Neural cell (in vitro differentiated cells): ENCODE data around the gene KPNA1. TPM values are rescaled to one million over a fixed set of nuclear protein-coding genes. Genes with fewer than 3 reads are reported as not detected.

ENCODE experiments used
- H2AFZ ChIP-seq: fragments of 200-600, 300-800 bp; sonication (generic), shearing (Covaris generic); 2 replicates; pipeline ENCODE4 v1.6.0; 2014; ENCODE audit warnings: low read depth, mild to moderate bottlenecking, antibody characterized with exemption, low read length, moderate library complexity
- H3F3A ChIP-seq: fragments of 200-600 bp; shearing (Covaris generic); 2 replicates; pipeline ENCODE4 v1.6.1; 2016; ENCODE audit warnings: mild to moderate bottlenecking, moderate library complexity, mixed read lengths, antibody characterized with exemption, low read length; ENCODE audit not compliant: insufficient read depth, poor library complexity, severe bottlenecking
- H3K27ac ChIP-seq: fragments of 200-600, 300-800 bp; sonication (generic), shearing (Covaris generic); 2 replicates; pipeline ENCODE4 v1.5.1; 2014; ENCODE audit warnings: mild to moderate bottlenecking, low read length, moderate library complexity
- H3K27me3 ChIP-seq: fragments of 300-800, 200-600 bp; sonication (generic), shearing (Covaris generic); 2 replicates; pipeline ENCODE4 v1.6.0; 2014; ENCODE audit warnings: mild to moderate bottlenecking, low read depth, low read length, moderate library complexity; ENCODE audit not compliant: insufficient read depth
- H3K36me3 ChIP-seq: fragments of 300-800, 200-600 bp; sonication (generic), shearing (Covaris generic); 2 replicates; pipeline ENCODE4 v1.5.1; 2014; ENCODE audit warnings: mild to moderate bottlenecking, antibody characterized with exemption, low read length, moderate library complexity; ENCODE audit not compliant: insufficient read depth
- H3K4me2 ChIP-seq: fragments of 300-800, 200-600 bp; sonication (generic), shearing (Covaris generic); 2 replicates; pipeline ENCODE4 v1.6.0; 2014; ENCODE audit warnings: mild to moderate bottlenecking, low read length
- H3K4me3 ChIP-seq: fragments of 300-800, 200-600 bp; sonication (generic), shearing (Covaris generic); 2 replicates; pipeline ENCODE4 v1.5.1; 2014; ENCODE audit warnings: mild to moderate bottlenecking, low read length, moderate library complexity
- H3K79me2 ChIP-seq: fragments of 200-600 bp; shearing (Covaris generic); replicated peaks from 2 replicates; pipeline ENCODE4 v1.6.0; 2014; ENCODE audit warnings: mild to moderate bottlenecking, low read length, moderate library complexity; ENCODE audit not compliant: insufficient read depth
- H3K9ac ChIP-seq: fragments of 300-800, 200-600 bp; sonication (generic), shearing (Covaris generic); 2 replicates; pipeline ENCODE4 v1.6.1; 2016; ENCODE audit warnings: mild to moderate bottlenecking, low read length, mixed read lengths
- H3K9me2 ChIP-seq: fragments of 200-600 bp; shearing (Covaris generic); 2 replicates; pipeline ENCODE4 v1.6.1; 2016; ENCODE audit warnings: mild to moderate bottlenecking, low read length, mixed read lengths; ENCODE audit not compliant: insufficient read depth
- H3K9me3 ChIP-seq: fragments of 200-600, 300-800 bp; sonication (generic), shearing (Covaris generic); 2 replicates; pipeline ENCODE4 v1.6.1; 2016; ENCODE audit warnings: mild to moderate bottlenecking, mixed run types, low read length, moderate library complexity, mixed read lengths
- H4K20me1 ChIP-seq: fragments of 200-600 bp; shearing (Covaris generic); 2 replicates; pipeline ENCODE4 v1.6.1; 2016; ENCODE audit warnings: mild to moderate bottlenecking, mixed run types; ENCODE audit not compliant: insufficient read depth
- EP300 ChIP-seq: fragments of 450-650 bp; conservative IDR thresholded peaks from 2 replicates; pipeline ENCODE4 v1.6.1; 2014; ENCODE audit warnings: antibody characterized with exemption, mild to moderate bottlenecking, moderate library complexity; ENCODE audit not compliant: poor library complexity, severe bottlenecking
- EZH2 ChIP-seq: fragments of 200-600, 300-800 bp; shearing (Covaris generic), sonication (generic); IDR thresholded peaks from 2 replicates; pipeline ENCODE4 v1.6.1; 2014; ENCODE audit warnings: antibody characterized with exemption, low read length, borderline replicate concordance, mild to moderate bottlenecking; ENCODE audit not compliant: insufficient read depth, poor library complexity, severe bottlenecking
- MXI1 ChIP-seq: fragments of 450-650 bp; conservative IDR thresholded peaks from 2 replicates; pipeline ENCODE4 v1.6.1; 2014; ENCODE audit warnings: antibody characterized with exemption, mild to moderate bottlenecking; ENCODE audit not compliant: poor library complexity, severe bottlenecking
- POLR2AphosphoS5 ChIP-seq: IDR thresholded peaks from 2 replicates; pipeline ENCODE4 v1.6.1; 2012
- RAD21 ChIP-seq: fragments of 450-650 bp; conservative IDR thresholded peaks from 2 replicates; pipeline ENCODE4 v1.6.1; 2014; ENCODE audit warnings: antibody characterized with exemption, mild to moderate bottlenecking, moderate library complexity
- SMC3 ChIP-seq: fragments of 450-650 bp; conservative IDR thresholded peaks from 2 replicates; pipeline ENCODE4 v1.6.1; 2014; ENCODE audit warnings: antibody characterized with exemption, mild to moderate bottlenecking, moderate library complexity; ENCODE audit not compliant: poor library complexity
- TAF1 ChIP-seq: IDR thresholded peaks from 2 replicates; pipeline ENCODE4 v1.6.1; 2012; ENCODE audit warnings: low read depth
- polyA plus RNA-seq: library from polyadenylated mRNA; depleted of rRNA; stranded (reverse); fragments of >200 nt; gene quantifications from 2 replicates; pipeline ENCODE4 v1.2.3, GENCODE V29; 2014
- TF ChIP-seq, protein P1 (sequence below): IDR thresholded peaks from 2 replicates; pipeline ENCODE4 v1.6.1; 2012; ENCODE audit warnings: borderline replicate concordance
- TF ChIP-seq, protein P2 (sequence below): fragments of 450-650 bp; IDR thresholded peaks from 2 replicates; pipeline ENCODE4 v1.5.1; 2014; ENCODE audit warnings: antibody characterized with exemption, mild to moderate bottlenecking, moderate library complexity; ENCODE audit not compliant: poor library complexity, severe bottlenecking

Gene KPNA1
- polyA plus RNA-seq, 1 donor from 2014 or later = 35.8 TPM

DNA sequence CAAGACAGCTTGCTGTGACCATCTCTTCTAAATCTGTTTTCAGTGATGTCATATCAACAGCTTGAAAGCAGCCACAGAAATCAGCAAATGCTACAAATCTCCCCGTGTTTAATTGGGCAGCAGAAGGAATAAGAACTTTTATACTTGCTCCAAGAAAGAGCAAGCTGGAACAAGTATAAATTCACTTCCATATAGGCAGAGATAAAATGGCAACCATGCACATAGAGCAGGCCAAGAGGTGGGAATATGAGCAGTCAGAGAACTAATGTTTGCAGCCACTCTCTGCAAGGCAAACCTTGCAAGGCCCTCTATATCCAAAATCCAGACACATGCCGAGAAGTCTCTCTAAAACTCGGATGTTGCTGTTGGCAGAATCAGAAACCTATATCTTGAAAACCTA is 33.3 kb upstream of the KPNA1 start:
- Histone ChIP-seq H3K36me3 (no peaks in the 10 kb centered on the region), H2AFZ (no peak overlapping the region), H3K79me2 (no peaks in the 10 kb centered on the region), H3K27me3 (no peaks in the 10 kb centered on the region), H3K9me2 (no peaks in the 10 kb centered on the region), H3K27ac (no peak overlapping the region), H3K4me2 (no peak overlapping the region), H3K9ac (no peak overlapping the region), H3K4me3 (no peak overlapping the region), H3F3A (no peaks in the 10 kb centered on the region), H4K20me1 (no peaks in the 10 kb centered on the region), H3K9me3 (no peaks in the 10 kb centered on the region)
- TF ChIP-seq POLR2AphosphoS5 (no peak), MXI1 (no peak), TAF1 (no peak), RAD21 (no peak), EZH2 (no peak), EP300 (no peak), SMC3 (no peak)
- TF ChIP-seq, protein P1, sequence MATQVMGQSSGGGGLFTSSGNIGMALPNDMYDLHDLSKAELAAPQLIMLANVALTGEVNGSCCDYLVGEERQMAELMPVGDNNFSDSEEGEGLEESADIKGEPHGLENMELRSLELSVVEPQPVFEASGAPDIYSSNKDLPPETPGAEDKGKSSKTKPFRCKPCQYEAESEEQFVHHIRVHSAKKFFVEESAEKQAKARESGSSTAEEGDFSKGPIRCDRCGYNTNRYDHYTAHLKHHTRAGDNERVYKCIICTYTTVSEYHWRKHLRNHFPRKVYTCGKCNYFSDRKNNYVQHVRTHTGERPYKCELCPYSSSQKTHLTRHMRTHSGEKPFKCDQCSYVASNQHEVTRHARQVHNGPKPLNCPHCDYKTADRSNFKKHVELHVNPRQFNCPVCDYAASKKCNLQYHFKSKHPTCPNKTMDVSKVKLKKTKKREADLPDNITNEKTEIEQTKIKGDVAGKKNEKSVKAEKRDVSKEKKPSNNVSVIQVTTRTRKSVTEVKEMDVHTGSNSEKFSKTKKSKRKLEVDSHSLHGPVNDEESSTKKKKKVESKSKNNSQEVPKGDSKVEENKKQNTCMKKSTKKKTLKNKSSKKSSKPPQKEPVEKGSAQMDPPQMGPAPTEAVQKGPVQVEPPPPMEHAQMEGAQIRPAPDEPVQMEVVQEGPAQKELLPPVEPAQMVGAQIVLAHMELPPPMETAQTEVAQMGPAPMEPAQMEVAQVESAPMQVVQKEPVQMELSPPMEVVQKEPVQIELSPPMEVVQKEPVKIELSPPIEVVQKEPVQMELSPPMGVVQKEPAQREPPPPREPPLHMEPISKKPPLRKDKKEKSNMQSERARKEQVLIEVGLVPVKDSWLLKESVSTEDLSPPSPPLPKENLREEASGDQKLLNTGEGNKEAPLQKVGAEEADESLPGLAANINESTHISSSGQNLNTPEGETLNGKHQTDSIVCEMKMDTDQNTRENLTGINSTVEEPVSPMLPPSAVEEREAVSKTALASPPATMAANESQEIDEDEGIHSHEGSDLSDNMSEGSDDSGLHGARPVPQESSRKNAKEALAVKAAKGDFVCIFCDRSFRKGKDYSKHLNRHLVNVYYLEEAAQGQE = no peak
- TF ChIP-seq, protein P2, sequence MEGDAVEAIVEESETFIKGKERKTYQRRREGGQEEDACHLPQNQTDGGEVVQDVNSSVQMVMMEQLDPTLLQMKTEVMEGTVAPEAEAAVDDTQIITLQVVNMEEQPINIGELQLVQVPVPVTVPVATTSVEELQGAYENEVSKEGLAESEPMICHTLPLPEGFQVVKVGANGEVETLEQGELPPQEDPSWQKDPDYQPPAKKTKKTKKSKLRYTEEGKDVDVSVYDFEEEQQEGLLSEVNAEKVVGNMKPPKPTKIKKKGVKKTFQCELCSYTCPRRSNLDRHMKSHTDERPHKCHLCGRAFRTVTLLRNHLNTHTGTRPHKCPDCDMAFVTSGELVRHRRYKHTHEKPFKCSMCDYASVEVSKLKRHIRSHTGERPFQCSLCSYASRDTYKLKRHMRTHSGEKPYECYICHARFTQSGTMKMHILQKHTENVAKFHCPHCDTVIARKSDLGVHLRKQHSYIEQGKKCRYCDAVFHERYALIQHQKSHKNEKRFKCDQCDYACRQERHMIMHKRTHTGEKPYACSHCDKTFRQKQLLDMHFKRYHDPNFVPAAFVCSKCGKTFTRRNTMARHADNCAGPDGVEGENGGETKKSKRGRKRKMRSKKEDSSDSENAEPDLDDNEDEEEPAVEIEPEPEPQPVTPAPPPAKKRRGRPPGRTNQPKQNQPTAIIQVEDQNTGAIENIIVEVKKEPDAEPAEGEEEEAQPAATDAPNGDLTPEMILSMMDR = no peak

DNA sequence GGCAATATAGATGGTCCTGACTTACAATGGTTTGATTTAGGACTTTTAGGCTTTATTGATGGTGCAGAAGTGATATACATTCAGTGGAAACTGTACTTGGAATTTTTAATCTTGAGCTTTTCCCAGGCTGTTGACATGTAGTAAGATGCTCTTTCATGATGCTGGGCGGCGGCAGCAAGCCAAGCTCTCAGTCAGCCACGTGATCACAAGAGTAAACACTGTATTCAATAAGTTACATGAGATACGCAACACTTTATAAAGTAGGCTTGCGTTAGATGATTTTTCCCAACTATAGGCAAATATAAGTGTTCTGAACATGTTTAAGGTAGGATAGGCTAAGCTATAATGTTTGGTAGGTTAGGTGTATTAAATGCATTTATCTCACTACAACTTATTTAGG is 31.4 kb upstream of the KPNA1 start:
- H3K79me2 ChIP-seq = no peaks in the 10 kb centered on the region
- no peak overlapping the region for H3K9ac ChIP-seq
- H3K4me3 ChIP-seq = no peak overlapping the region
- no peaks in the 10 kb centered on the region for H3K9me2 ChIP-seq
- no peak overlapping the region for H3K27ac ChIP-seq
- H3K4me2 ChIP-seq = no peak overlapping the region
- TF ChIP-seq POLR2AphosphoS5 = no peak
- no peak for TF ChIP-seq TAF1
- no peak for TF ChIP-seq EZH2
- TF ChIP-seq MXI1 = no peak
- TF ChIP-seq RAD21 = no peak
- no peak for TF ChIP-seq EP300
- no peak for TF ChIP-seq SMC3
- TF ChIP-seq, protein P1 = no peak
- TF ChIP-seq, protein P2 = no peak
- no peaks in the 10 kb centered on the region for H3K27me3 ChIP-seq
- no peak overlapping the region for H2AFZ ChIP-seq
- H4K20me1 ChIP-seq = no peaks in the 10 kb centered on the region
- no peaks in the 10 kb centered on the region for H3F3A ChIP-seq
- H3K36me3 ChIP-seq = no peaks in the 10 kb centered on the region
- no peaks in the 10 kb centered on the region for H3K9me3 ChIP-seq
